Tibial nerve (tissue), 4 donors: Measurements from ENCODE around the gene CYBRD1. TPM values are rescaled to one million over a fixed set of nuclear protein-coding genes. Genes with fewer than 3 reads are reported as not detected.

Experiments used
- DNase-seq, 2 donors: peaks; one replicate each; pipeline ENCODE4 v3.0.0-alpha.2; 2019; ENCODE audit warnings: low spot score in 2 of 2
- H3K27ac ChIP-seq, 4 donors: fragments of 200-600 bp; sonication (generic) in 3 of 4; one replicate each; pipeline ENCODE4 v1.5.1; 2017 to 2019; ENCODE audit warnings: mild to moderate bottlenecking in 1 of 4
- H3K27me3 ChIP-seq, 2 donors: fragments of 200-600 bp; sonication (generic) in 1 of 2; one replicate each; pipeline versions ENCODE4 v1.5.1 to v1.6.0; 2017 to 2019
- H3K36me3 ChIP-seq, 3 donors: fragments of 200-600 bp; sonication (generic); one replicate each; pipeline ENCODE4 v1.5.1; 2018 to 2019
- H3K4me1 ChIP-seq, 4 donors: fragments of 200-600 bp; sonication (generic) in 3 of 4; one replicate each; pipeline ENCODE4 v1.5.1; 2017 to 2019
- H3K4me3 ChIP-seq, 4 donors: fragments of 200-600 bp; sonication (generic) in 3 of 4; one replicate each; pipeline ENCODE4 v1.5.1; 2017 to 2019; ENCODE audit warnings: mild to moderate bottlenecking in 1 of 4, moderate library complexity in 1 of 4
- H3K9me3 ChIP-seq, 4 donors: fragments of 200-600 bp; sonication (generic) in 3 of 4; one replicate each; pipeline ENCODE4 v1.5.1; 2017 to 2019
- CTCF ChIP-seq, 5 experiments: fragments of 200-600 bp in 3 of 5; fragments of 450-650 bp in 2 of 5; sonication (generic) in 3 of 5; IDR thresholded peaks; one replicate each; pipeline ENCODE4 v1.5.1; 2016 to 2019; ENCODE audit warnings: antibody characterized with exemption in 5 of 5, mild to moderate bottlenecking in 3 of 5, moderate library complexity in 2 of 5
- EP300 ChIP-seq, 2 donors: sonication (generic); formaldehyde crosslinking; IDR thresholded peaks; one replicate each; pipeline ENCODE4 v1.6.1; 2017; ENCODE audit warnings: antibody characterized with exemption in 2 of 2, mild to moderate bottlenecking in 1 of 2
- POLR2A ChIP-seq, 2 donors: fragments of 450-650 bp; IDR thresholded peaks; one replicate each; pipeline ENCODE4 v1.6.1; 2017; ENCODE audit warnings: antibody characterized with exemption in 2 of 2, mild to moderate bottlenecking in 2 of 2, moderate library complexity in 2 of 2
- WGBS, 2 donors: methylation state at CpG; one replicate each; pipeline ENCODE4 v1.1.5; 2018; 5-methylcytosine and 5-hydroxymethylcytosine counted together
- total RNA-seq, 4 donors: library from RNA; depleted of rRNA; stranded (reverse); fragments of >200 nt; gene quantifications; one replicate each; pipeline ENCODE4 v1.1.0, GENCODE V29; 2016

Gene CYBRD1
- total RNA-seq, 4 donors from 2014 or later = 215 to 471 (median 401) TPM

GRCh38 chr2:171551836-171552235 is 29.6 kb downstream of the CYBRD1 start:
- Histone ChIP-seq H3K36me3 (peaks cover 0 to 70% (median 0%) of the 10 kb centered on the region in 3 donors), H3K9me3 (no peaks in the 10 kb centered on the region), H3K4me3 (no peak overlapping the region), H3K27me3 (no peaks in the 10 kb centered on the region), H3K4me1 (no peaks in the 10 kb centered on the region), H3K27ac (no peak overlapping the region)
- no peak for DNase-seq
- TF ChIP-seq POLR2A (IDR thresholded peaks at IDR 0.05) (no peak), EP300 (IDR thresholded peaks at IDR 0.05) (no peak), CTCF (IDR thresholded peaks at IDR 0.05) (no peak)

GRCh38 chr2:171553236-171553635 is 31.0 kb downstream of the CYBRD1 start:
- Histone ChIP-seq H3K27ac (no peak overlapping the region), H3K4me3 (no peak overlapping the region), H3K9me3 (no peaks in the 10 kb centered on the region), H3K27me3 (no peaks in the 10 kb centered on the region), H3K36me3 (peaks cover 0 to 74% (median 0%) of the 10 kb centered on the region in 3 donors), H3K4me1 (no peaks in the 10 kb centered on the region)
- 85 to 92% methylated on average over 2 of the region's 2 CpGs for WGBS, 2 donors
- TF ChIP-seq CTCF (IDR thresholded peaks at IDR 0.05) (no peak), EP300 (IDR thresholded peaks at IDR 0.05) (no peak), POLR2A (IDR thresholded peaks at IDR 0.05) (no peak)
- DNase-seq = no peak

- Histone ChIP-seq H3K36me3 (peaks cover 0 to 70% (median 0%) of the 10 kb centered on the region in 3 donors), H3K27me3 (no peaks in the 10 kb centered on the region), H3K4me1 (no peaks in the 10 kb centered on the region), H3K4me3 (no peak overlapping the region), H3K9me3 (no peaks in the 10 kb centered on the region), H3K27ac (no peak overlapping the region)
- TF ChIP-seq POLR2A (IDR thresholded peaks at IDR 0.05) = no peak
- no peak for TF ChIP-seq CTCF (IDR thresholded peaks at IDR 0.05)
- TF ChIP-seq EP300 (IDR thresholded peaks at IDR 0.05) = no peak
- no peak for DNase-seq
- WGBS, 2 donors = 83 to 87% methylated on average over 8 of the region's 8 CpGs
These were observed 31.6 kb downstream of the CYBRD1 start for GRCh38 chr2:171553858-171554257.

GRCh38 chr2:171554991-171555615 is 32.8 kb downstream of the CYBRD1 start:
- WGBS, 2 donors = 64 to 88% methylated on average over 3 of the region's 3 CpGs
- DNase-seq = no peak
- H3K27ac ChIP-seq = no peak overlapping the region
- H3K4me3 ChIP-seq = no peak overlapping the region
- H3K36me3 ChIP-seq = peaks cover 0 to 60% (median 0%) of the 10 kb centered on the region in 3 donors
- H3K27me3 ChIP-seq = no peaks in the 10 kb centered on the region
- H3K4me1 ChIP-seq = no peaks in the 10 kb centered on the region
- no peaks in the 10 kb centered on the region for H3K9me3 ChIP-seq
- no peak for TF ChIP-seq EP300 (IDR thresholded peaks at IDR 0.05)
- TF ChIP-seq CTCF (IDR thresholded peaks at IDR 0.05) = no peak
- no peak for TF ChIP-seq POLR2A (IDR thresholded peaks at IDR 0.05)

GRCh38 chr2:171557363-171557762 is 35.1 kb downstream of the CYBRD1 start:
- Histone ChIP-seq H3K36me3 (peaks cover 0 to 41% (median 0%) of the 10 kb centered on the region in 3 donors), H3K27me3 (no peaks in the 10 kb centered on the region), H3K9me3 (no peaks in the 10 kb centered on the region), H3K4me3 (no peak overlapping the region), H3K4me1 (no peaks in the 10 kb centered on the region), H3K27ac (no peak overlapping the region)
- TF ChIP-seq POLR2A (IDR thresholded peaks at IDR 0.05) (no peak), EP300 (IDR thresholded peaks at IDR 0.05) (no peak), CTCF (IDR thresholded peaks at IDR 0.05) (no peak)
- no peak for DNase-seq
- 52 to 56% methylated on average over 4 of the region's 4 CpGs for WGBS, 2 donors
